Measurements from ENCODE around the gene TSHZ2. TPM values are rescaled to one million over a fixed set of nuclear protein-coding genes. Genes with fewer than 3 reads are reported as not detected.

TSHZ2 gene
- total RNA-seq, 3 donors from 2014 or later (not counting 1 experiment from before 2014, with no cell fraction given), result 1.8 to 1.9 TPM; not detected in 1

GRCh38 chr20:52981051-52981450 is 8.9 kb downstream of the TSHZ2 start:
- Mint-ChIP-seq H3K27ac (no peak overlapping the region), H3K36me3 (no peaks in the 10 kb centered on the region), H3K9me3 (no peaks in the 10 kb centered on the region), H3K4me1 (no peaks in the 10 kb centered on the region), H3K27me3 (ENCODE audit: low read depth in 2 of 2) (peaks cover 20 to 49% of the 10 kb centered on the region in 2 donors), H3K4me3 (no peak overlapping the region)
- Histone ChIP-seq H3K4me1 (ENCODE audit: control insufficient read depth, insufficient read depth, low read length) (no peaks in the 10 kb centered on the region), H3K27ac (ENCODE audit: low read length) (no peak overlapping the region), H3K4me3 (ENCODE audit: low read length) (no peak overlapping the region), H3K36me3 (ENCODE audit: control insufficient read depth, insufficient read depth, low read length) (no peaks in the 10 kb centered on the region), H3K27me3 (ENCODE audit: control insufficient read depth, insufficient read depth, low read length) (peaks cover 3% of the 10 kb centered on the region), H3K9me3 (ENCODE audit: control insufficient read depth, insufficient read depth, low read length) (no peaks in the 10 kb centered on the region)
- intact Hi-C loops (cut with micrococcal nuclease), result no loop called here
- WGBS (ENCODE audit: insufficient coverage), result 94% methylated on average over 5 of the region's 8 CpGs
- TF ChIP-seq CTCF (IDR thresholded peaks at IDR 0.05), result no peak
- DNase-seq (no peak), ATAC-seq (no peak)

GRCh38 chr20:52983726-52984450 is 11.7 kb downstream of the TSHZ2 start:
- Histone ChIP-seq H3K4me1 (ENCODE audit: control insufficient read depth, insufficient read depth, low read length) (no peaks in the 10 kb centered on the region), H3K27ac (ENCODE audit: low read length) (no peak overlapping the region), H3K9me3 (ENCODE audit: control insufficient read depth, insufficient read depth, low read length) (no peaks in the 10 kb centered on the region), H3K4me3 (ENCODE audit: low read length) (no peak overlapping the region), H3K36me3 (ENCODE audit: control insufficient read depth, insufficient read depth, low read length) (no peaks in the 10 kb centered on the region), H3K27me3 (ENCODE audit: control insufficient read depth, insufficient read depth, low read length) (no peaks in the 10 kb centered on the region)
- DNase-seq (no peak), ATAC-seq (no peak)
- Mint-ChIP-seq H3K4me3 (no peak overlapping the region), H3K9me3 (no peaks in the 10 kb centered on the region), H3K27me3 (ENCODE audit: low read depth in 2 of 2) (peaks cover 8 to 38% of the 10 kb centered on the region in 2 donors), H3K4me1 (no peaks in the 10 kb centered on the region), H3K36me3 (no peaks in the 10 kb centered on the region), H3K27ac (no peak overlapping the region)
- 48% methylated on average over 21 of the region's 22 CpGs for WGBS (ENCODE audit: insufficient coverage)
- TF ChIP-seq CTCF (IDR thresholded peaks at IDR 0.05), result no peak
- intact Hi-C loops (cut with micrococcal nuclease), result no loop called here

GRCh38 chr20:52984451-52984810 is 12.3 kb downstream of the TSHZ2 start:
- Mint-ChIP-seq H3K9me3 (no peaks in the 10 kb centered on the region), H3K27me3 (ENCODE audit: low read depth in 2 of 2) (peaks cover 8 to 38% of the 10 kb centered on the region in 2 donors), H3K4me1 (no peaks in the 10 kb centered on the region), H3K36me3 (no peaks in the 10 kb centered on the region), H3K27ac (no peak overlapping the region), H3K4me3 (no peak overlapping the region)
- 87% methylated on average over 10 of the region's 10 CpGs for WGBS (ENCODE audit: insufficient coverage)
- Histone ChIP-seq H3K4me3 (ENCODE audit: low read length) (no peak overlapping the region), H3K4me1 (ENCODE audit: control insufficient read depth, insufficient read depth, low read length) (no peaks in the 10 kb centered on the region), H3K27me3 (ENCODE audit: control insufficient read depth, insufficient read depth, low read length) (no peaks in the 10 kb centered on the region), H3K36me3 (ENCODE audit: control insufficient read depth, insufficient read depth, low read length) (no peaks in the 10 kb centered on the region), H3K27ac (ENCODE audit: low read length) (no peak overlapping the region), H3K9me3 (ENCODE audit: control insufficient read depth, insufficient read depth, low read length) (no peaks in the 10 kb centered on the region)
- no peak for TF ChIP-seq CTCF (IDR thresholded peaks at IDR 0.05)
- intact Hi-C loops (cut with micrococcal nuclease), result no loop called here
- no peak for ATAC-seq
- DNase-seq, result no peak

- H3K27me3 ChIP-seq (ENCODE audit: control insufficient read depth, insufficient read depth, low read length), result no peaks in the 10 kb centered on the region
- H3K27ac ChIP-seq (ENCODE audit: low read length), result no peak overlapping the region
- no peak overlapping the region for H3K4me3 ChIP-seq (ENCODE audit: low read length)
- Mint-ChIP-seq H3K4me1 (no peaks in the 10 kb centered on the region), H3K27ac (no peak overlapping the region), H3K27me3 (ENCODE audit: low read depth in 2 of 2) (peaks cover 8 to 28% of the 10 kb centered on the region in 2 donors), H3K4me3 (no peak overlapping the region), H3K9me3 (no peaks in the 10 kb centered on the region), H3K36me3 (no peaks in the 10 kb centered on the region)
- TF ChIP-seq CTCF (IDR thresholded peaks at IDR 0.05), result no peak
- WGBS (ENCODE audit: insufficient coverage), result 96% methylated on average over 3 of the region's 3 CpGs
- DNase-seq (no peak), ATAC-seq (no peak)
- no peaks in the 10 kb centered on the region for H3K4me1 ChIP-seq (ENCODE audit: control insufficient read depth, insufficient read depth, low read length)
- H3K9me3 ChIP-seq (ENCODE audit: control insufficient read depth, insufficient read depth, low read length), result no peaks in the 10 kb centered on the region
- H3K36me3 ChIP-seq (ENCODE audit: control insufficient read depth, insufficient read depth, low read length), result no peaks in the 10 kb centered on the region
- intact Hi-C loops (cut with micrococcal nuclease), result no loop called here
Observed at GRCh38 chr20:52985687-52986086, 13.5 kb downstream of the TSHZ2 start.
